ENCODE results near the gene KLRF1.
"Not testable (repeated sequence)": the region's sequence is repeated elsewhere in the genome, so short reads cannot be mapped to it uniquely, and the experiment has no call there.

Gene KLRF1

DNA sequence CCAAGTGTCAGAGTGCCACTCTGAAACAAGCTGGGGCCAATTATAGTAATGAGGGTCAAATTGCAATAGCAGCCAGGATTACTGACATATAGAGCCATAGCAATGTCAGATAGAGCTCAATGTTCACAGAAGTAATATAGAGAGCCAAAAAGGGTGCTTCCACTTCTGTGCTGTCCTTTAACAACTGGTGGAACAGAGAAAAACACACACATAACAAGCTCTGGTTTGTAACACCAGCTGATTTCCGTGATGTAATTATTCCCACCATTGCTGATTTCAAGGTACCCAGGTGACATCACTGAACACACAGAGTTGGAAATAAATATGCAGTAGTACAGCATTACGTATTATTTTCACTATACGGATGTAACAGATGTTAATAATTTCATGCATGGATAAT lies 44.9 kb downstream of the KLRF1 start:
- DNase-seq, result no peak

DNA sequence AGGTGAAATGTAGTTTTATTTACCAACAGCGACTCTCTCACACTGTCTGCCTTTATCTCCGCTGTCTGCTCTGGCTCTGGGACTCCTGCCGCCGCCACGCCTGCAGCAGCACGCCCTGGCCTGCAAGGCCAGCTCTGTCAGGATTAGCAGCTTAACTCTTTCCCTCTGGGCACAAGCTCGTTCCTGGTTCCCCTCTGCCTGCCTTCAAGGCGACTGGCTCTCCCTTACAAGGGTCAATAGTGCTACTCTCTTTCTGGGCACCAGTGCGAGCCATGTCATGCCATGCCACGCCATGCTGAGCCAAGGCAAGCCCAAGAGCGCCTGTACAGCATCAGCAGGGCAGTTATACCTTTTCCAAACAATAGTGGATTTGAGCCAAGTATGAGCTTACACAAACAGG lies 45.5 kb downstream of the KLRF1 start:
- DNase-seq, result no peak

DNA sequence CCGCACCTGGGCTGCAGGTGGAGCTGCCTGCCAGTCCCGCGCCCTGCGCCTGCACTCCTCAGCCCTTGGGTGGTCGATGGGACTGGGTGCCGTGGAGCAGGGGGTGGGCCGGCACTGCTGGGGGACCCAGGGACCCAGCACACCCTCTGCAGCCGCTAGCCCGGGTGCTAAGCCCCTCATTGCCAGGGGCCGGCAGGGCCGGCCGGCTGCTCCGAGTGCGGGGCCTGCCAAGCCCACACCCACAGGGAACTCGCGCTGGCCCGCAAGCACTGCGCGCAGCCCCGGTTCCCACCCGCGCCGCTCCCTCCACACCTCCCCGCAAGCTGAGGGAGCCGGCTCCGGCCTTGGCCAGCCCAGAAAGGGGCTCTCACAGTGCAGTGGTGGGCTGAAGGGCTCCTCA lies 48.8 kb downstream of the KLRF1 start:
- not testable (repeated sequence) for DNase-seq

DNA sequence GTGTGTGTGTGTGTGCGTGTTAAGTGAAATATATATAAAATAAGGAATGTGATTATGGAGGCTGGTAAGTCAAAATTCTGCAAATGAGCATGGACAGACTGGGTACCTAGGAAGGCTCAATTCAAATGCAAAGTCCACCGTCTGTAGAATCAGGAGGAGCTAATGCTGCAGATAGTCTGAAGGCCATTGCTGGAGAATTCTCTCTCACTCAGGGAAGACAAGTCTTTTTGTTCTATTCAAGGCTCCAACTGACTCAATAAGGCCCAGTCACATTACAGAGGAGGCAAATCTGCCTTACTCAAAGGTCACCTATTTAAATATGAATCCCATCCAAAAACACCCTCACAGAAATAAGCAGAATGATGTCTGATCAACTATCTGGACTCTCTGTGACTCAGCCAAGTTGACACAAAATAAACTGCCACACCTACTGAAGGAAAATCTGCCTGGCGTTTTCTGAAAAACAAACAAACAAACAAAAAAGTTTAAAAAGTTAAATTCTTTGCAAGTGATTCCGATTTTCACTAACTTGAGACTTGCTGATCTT lies 53.3 kb downstream of the KLRF1 start:
- no peak for DNase-seq

DNA sequence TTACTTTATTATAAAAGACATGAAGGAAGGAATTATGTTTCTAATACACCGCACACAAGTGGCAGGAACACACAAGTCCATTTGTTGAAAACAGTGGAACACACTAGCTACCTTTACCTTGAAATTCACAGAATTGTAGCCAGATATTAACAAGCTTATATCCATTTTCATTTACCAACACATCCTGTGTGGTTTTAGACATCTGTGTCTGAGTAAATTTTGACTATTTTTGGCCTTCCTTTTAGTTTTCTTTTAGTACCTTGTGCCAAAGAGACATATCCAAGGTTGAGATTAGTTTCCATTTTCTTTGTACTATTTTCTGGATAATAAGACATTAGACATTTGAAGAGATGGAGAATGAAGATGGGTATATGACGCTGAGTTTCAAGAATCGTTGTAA lies 54.0 kb downstream of the KLRF1 start, which contains the start of gene KLRF2:
KLRF2 (plus strand) TSS at position 244 of the 400 bp plus-strand sequence; CDS start at position 351, 107 bp downstream.
- DNase-seq, result no peak

DNA sequence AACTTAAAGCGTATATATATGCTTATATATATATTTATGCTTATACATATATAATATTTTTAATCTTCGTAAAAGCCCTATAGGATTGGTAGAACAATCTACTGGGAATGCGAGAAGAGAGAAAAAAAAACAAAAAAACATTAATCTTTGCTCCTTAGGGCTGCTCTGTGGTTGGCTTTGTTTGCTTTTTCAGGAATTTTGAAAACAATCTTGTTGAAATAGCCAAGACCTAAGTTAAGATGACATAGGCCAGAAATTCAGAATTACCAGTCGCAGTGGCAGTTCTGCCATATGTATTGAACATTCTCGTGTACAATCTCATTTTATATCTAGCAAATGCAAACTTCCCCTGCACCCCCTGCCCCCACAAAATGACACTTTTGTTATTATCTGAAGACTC lies 54.7 kb downstream of the KLRF1 start:
- no peak for DNase-seq

DNA sequence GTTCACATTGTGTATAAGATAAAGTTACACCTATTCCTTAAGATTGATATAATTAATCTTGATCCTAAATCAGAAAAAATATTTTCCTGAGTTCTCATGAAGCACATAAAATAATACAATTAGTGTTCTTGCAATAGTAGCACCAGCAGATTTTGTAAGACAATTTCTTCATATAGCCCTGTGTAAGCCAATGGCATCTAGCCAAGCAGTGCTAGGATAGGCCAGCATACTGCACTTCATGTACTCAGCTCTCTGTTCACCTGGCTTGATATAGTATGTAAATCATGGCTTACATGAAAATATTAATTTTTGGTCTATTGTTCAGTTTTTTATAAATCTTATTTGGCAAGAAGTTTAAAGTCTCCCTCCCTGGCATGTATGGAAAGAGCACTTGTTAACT lies 55.9 kb downstream of the KLRF1 start:
- no peak for DNase-seq

DNA sequence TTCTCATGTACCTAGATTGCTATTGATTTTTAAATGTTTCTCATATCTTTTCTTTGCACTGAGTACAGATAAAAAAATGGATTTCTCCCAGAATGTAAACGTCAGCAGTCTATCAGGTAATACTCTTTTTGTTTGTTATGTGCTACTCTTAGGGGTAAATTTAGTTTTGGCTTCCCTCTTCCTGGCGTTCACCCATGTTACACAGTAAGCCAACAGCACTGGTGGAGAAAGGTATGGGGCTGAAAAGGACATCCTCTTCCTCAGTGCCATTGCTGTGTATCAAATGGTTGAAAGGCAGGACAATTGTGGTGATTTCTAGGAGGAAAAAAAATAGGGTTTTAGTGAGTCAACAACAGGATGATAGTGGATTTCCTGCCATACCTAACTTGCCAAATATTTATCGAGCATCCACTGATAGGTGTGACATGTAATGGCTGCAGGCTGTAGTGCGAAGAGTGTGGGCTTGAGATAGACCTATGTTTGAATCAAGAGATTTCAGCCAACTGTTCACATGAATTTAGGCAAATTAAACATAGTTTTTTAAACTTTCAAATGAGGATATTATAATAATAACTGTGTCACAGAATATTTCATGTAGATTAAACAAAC lies 61.5 kb downstream of the KLRF1 start:
- DNase-seq, result no peak

All from kidney glomerular epithelial cell (primary cell).